ENCODE measurements around the gene RIN1.
"Not testable (repeated sequence)": the region's sequence is repeated elsewhere in the genome, so short reads cannot be mapped to it uniquely, and the experiment has no call there.

The RIN1 gene

DNA sequence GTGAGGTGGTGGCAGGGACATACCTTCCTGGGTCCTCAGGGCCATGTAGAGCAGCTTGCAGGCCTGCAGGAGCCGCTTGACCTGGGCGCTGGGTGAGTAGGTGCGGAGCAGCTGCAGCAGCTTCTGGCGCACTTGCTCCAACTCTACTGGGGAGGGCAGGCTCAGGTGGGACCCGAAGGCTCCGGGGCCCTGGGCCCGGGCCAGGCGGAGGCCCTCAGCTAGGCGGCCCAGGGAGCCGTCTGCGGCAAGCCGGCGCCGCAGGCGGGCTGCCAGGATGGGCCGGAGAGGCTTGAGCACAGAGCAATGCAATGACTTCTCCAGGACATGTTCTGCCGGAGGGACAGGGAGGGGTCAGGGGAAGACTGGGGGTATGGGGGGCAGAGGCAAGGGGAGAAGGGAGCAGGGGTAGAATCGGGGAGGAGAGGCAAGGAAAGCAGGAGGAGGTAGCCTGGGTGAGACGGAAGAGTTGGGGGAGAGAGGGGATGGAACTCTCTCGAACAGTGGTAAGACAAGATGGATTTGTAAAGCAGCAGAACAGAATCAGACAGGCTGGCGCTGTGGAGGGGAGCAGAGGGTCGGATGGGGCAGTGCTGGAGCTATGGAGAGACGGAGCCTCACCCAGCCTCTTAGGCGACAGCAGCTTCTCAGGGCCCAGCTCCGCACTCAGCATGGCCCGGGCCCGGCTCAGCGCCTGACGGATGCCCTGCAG lies 2.2 kb downstream of the RIN1 start:
- DNase-seq (ENCODE audit: low spot score): no peak

DNA sequence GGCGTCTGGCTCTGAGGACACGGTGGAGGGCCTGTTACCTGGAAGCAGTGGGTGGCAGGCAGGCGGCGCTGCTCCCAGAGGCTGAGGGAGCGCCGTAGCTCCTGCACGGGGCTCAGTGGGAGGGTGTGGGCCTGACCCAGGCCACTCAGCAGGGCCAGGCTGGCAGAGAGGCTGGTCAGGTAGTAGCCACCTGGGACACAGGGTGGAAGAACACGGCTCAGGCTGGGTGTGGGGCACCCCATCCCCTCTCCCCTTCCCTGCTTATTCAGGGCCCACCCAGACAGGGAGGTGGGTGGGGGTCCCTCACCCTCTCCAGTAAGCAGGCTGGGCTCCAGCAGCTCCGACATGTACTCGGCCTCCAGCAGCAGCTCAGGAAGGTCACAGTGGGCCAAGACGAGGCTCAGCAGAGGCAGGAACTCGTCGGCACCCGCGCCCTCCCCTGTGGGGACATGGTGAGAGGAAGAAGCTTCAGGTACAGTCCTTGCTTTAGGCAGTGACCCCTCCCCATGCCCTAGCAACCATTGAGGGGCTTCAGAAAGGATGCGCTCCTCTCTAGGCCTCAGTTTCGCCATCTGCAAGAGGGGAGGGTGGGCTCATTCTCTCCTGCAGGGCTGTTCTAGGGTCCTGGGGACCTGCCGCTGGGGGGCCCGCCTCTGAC lies 2.9 kb downstream of the RIN1 start:
- no peak for DNase-seq (ENCODE audit: low spot score)

DNA sequence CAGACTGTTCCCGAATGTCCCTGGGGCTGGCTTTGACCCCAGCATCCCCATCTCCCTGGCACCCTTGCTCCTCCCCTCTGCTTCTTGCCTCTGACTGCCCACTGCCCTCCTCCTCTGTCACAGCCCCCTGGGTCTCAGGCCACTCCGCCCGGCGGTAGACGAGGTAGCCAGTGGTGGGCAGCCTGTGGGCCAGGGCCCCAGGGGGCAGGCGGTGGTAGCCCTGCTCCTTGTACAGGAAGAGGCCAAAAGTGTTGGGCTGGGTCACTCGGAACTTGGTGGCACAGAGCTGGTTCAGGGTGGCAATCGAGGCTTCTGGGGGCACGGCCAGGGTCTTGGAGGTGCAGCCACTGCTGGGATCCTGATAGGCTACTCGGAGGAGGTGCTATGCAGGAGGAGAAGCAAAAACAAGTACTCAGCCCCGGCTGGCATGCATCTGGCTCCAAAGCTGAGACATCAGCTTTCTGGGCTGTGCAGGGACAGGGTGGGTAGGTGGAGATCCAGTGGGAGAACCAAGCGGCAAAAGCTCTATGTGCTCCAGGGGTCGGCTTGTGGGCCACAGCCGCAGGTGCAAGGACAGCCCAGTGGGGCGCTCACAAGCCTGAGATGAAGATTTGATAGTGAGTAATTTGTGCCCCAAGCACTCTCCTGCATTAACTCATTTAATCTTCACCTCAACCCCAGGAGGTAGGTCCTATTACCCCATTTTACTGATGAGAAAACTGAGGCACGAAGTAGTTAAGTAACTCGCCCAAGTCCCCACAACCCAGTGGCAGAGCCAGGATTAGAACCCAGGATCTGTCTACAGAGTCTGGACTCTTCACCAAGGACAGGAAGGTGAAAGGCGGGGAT lies 3.6 kb downstream of the RIN1 start:
- DNase-seq (ENCODE audit: low spot score): no peak

DNA sequence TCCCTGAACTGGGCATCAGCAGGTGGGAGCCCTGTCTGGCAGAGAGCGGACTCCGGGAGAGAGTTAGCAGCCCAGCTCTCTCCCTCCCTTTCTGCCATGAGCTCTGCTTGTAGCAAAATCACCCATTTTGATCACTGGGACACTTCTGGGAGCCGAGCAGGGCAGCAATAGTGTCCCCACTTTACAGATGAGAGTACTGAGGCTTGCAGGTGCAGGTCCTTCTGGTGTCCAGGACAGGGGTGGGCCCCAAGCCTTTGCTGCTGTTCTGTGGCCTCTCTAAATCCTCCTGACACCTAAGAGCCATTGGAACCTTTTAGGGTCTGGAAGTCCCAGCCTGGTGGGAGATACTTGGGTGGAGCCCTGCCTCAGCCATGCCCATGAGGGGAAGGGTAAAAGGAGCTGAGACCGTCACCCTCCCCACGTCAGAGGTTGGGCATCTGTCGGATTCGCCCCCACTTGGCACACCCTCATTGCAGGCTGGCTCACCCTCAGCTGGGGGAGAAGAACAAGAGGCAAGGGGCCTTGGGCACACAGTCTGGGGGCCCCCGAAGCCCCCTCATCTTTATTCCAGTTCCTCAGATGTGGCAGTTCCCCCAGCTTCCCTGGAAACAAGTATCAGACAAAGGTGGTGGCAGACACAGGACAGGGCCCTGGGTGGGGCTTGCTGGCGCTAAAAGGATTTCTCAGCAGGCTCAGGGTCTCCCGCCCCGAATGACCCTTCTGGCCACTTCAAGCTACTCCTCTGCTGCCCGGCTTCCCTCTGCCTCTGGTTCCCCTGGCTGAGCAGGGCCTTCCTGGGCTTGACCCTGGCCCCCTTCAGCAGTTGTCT lies 4.5 kb downstream of the RIN1 start:
- no peak for DNase-seq (ENCODE audit: low spot score)

DNA sequence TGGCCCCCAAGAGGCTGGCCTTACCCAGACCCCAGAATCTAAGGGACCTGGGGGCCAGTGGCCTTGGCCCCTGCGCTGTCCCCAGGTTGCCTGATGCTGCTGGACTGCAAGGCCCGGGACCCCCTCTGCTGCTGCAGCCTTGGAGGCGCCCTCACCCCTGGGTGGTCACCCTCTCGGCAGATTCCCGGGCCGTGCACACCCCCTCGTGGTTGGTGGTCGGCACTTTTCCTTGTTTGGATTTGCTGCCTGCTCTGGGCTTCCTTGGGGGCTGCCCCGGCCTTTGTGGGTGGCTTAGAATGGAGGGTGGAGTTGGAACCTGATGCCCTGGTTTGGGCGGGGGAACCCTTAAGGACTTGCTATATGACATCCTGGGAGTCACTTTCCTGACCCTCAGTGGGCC lies 5.3 kb downstream of the RIN1 start:
- no peak for DNase-seq (ENCODE audit: low spot score)

DNA sequence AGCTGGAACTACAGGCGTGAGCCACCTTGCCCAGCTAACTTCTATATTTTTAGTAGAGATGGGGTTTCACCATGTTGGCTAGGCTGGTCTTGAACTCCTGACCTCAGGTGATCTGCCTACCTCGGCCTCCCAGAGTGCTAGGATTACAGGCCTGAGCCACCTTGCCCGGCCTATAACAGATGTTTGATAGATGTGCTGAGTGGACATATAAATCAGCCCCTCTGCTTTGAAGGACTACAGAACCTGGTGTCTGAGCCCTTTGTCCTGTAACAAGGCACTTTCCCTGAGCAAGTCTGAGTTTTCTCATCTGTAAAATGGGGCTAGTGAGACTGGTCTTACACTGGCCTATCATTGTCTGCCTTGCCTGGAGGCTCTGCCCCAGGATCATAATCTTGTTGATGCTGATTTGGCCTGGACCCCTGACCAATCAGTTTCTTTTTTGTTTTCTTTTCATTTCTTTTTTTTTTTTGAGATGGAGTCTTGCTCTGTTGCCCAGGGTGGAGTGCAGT lies 7.0 kb downstream of the RIN1 start:
- no peak for DNase-seq (ENCODE audit: low spot score)

DNA sequence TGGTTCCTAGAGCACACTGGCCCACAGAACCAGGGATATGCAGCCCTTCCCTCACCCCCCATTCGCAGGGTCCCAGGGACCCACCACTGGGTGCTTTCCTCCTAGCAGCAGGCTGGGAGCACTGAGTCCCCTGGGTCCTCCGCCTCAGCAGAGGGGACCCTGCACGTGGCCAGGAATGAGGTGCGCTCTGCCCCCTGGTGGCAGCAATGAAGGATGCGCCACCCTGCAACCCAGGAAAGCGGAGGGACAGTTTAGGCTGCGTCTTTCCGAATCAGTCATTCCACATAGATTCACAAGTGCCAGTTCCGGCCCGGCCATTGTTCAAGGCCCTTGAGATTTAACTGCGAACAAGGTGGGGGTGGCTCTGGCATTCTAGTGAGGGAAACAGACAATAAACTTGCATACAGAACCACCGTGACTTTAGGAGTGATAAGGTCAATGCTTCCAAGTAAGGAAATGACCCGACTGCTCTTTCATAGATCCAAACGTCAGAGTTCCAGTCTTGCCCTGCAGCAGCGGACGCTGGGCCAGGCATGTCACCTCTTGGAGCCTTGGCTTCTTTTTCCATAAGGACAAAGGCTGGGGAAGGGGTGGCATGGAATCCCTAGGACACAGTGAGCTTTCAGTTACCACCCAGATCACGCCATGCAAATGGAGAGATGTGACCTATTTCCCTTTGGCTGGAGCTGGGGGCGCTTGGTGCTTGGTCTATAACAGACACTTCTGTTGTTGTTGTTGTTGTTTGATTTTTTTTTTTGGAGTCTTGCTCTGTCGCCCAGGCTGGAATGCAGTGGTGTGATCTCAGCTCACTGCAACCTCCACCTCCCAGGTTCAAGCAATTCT lies 7.7 kb downstream of the RIN1 start:
- DNase-seq (ENCODE audit: low spot score): peak; percentile 98

DNA sequence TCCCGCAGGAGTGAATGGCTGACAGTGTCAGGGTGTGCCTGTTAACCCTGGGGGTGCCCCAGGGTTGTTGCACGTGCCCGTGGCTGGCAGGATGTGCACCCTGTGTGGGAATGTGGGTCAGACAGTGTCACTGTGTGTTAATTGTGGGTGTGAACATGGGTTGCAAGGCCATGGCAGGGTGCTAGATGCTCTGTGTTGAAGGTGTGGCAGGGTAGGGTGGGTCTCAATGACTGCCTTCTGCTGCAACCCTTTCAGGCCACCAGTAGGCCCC lies 8.3 kb downstream of the RIN1 start:
- no peak for DNase-seq (ENCODE audit: low spot score)

DNA sequence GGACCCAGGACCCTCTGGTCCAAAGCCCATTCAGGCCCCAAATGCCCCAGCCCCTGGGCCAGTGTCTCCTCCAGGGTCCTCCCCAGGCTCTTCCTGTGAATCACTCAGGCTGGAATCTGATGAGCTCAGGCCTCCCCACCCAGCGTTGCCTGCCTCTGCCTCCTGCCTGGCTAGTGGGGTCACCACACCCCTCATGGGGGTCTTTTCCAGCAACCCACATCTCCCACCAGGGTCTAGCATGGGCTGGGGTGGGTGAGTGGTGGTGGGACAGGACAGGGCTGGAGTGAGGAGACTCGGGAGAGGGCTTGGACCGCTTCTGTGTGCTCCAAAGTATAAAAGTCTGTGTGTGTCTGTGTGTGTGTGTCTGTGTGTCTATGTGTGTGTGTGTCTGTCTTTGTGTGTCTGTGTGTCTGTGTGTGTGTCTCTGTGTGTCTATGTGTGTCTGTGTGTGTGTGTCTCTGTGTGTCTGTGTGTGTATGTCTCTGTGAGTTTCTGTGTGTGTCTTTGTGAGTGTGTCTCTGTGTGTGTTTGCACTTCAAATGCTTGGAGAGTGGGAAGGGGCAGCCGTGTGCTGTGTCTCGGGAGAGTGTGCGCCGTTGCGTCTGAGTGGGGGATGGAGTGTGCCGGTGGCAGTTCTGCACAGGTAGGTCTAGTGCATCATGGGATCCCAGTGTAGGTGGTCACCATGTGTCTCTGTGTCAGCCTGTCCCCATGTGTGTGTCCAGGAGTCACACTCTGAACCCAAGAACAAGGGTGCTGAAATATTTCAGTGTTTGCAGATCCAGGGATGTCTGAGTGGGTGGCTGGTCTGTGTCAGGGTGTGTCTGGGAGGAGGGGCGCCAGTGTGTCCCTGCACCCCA lies 8.8 kb downstream of the RIN1 start:
- peak; percentile 57 for DNase-seq (ENCODE audit: low spot score)

DNA sequence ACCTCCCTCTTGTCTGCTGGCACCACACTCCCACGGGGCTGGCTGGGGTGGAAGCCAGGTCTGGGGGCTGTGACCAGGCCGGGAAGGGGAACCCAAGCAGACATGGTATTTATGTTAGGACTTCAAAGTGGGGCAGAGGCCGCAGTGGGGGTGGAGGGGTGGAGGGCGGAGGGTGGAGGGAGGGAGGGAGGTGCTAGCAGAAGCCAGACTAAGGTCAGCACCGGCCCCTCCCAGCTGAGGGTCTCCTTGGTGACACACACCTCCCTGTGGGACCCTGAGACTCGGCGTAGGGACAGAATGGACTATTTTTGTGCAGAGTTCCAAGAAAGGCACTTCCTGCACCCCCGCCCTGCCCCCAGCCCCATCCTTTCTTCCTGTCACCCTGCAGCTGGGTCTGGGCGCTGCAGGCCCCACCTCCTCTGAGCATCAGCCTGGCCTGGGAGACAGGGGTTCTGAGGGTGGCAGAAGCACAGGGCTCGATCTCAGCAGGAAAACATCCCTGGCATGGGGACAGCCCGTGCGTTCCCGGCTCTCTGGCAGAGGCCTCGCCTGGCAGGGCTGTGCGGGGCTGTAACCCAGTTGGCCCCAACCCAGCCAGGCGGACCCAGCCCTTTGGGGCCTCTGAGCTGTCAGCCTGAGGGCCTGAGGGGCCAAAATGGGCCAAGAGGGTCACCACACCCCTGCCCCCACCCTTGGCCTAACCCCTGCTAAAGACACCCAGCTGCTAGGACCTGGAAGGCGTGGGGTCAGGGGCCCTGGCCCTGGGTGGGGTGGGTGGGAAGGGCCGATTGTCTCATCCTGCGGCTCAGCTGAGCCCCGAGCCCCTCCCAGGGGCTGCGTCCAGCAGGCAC lies 9.7 kb downstream of the RIN1 start:
- no peak for DNase-seq (ENCODE audit: low spot score)

DNA sequence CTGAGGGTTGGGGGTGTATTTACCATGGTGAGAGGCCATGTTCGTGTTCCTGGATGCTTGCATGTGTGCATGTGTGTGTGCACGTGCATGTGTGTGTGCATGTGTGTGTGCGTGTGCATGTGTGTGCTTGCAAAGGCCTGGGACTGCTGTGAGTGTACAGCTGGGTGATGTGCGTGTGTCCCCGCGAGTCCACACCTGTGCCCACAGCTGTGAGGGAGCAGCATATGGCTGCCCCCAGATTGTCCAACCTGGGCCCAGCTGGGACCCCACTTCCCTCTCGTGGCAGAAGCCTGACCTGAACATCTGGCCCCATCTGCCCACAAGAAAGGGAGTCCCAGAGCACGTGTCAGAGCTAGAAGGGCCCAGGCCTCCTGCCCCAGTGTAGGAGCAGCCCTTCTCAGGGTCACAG lies 11.0 kb downstream of the RIN1 start:
- no peak for DNase-seq (ENCODE audit: low spot score)

DNA sequence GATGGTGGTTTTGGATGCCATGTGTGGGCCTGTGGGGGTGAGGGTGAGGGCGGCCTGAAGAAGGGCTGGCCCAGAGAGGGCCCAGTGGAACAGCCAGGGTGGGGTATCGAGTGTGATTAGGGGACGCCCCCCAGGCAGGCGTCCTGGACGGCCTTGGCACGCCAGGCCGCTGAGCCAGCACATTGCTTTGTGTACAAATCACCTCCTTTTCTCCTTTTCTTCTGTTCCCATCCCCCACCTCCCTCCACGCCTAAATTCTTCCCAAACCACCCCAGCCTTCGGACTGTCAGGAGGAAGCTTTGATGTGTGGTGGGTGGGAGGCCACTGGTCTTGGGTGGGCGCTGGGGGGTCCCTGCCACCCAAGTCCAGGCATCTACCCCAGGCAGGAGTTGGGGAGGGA lies 11.6 kb downstream of the RIN1 start:
- DNase-seq (ENCODE audit: low spot score): no peak

DNA sequence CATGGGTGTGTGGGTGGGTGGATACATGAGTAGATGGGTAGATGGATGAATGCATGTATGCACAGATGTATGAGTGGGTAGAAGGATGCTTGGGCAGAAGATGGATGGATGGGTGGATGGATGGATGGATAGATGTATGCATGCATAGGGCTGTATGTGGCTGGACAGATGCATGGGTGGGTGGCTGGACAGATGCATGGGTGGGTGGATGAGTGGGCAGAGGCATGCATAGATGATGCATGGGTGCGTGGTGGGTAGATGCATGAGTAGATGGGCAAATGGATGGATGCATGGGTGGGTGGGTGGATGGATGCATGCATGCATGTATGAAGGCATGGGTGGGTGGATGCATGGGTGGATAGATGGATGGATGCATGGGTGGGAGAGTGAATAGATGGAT lies 12.6 kb downstream of the RIN1 start:
- no peak for DNase-seq (ENCODE audit: low spot score)

DNA sequence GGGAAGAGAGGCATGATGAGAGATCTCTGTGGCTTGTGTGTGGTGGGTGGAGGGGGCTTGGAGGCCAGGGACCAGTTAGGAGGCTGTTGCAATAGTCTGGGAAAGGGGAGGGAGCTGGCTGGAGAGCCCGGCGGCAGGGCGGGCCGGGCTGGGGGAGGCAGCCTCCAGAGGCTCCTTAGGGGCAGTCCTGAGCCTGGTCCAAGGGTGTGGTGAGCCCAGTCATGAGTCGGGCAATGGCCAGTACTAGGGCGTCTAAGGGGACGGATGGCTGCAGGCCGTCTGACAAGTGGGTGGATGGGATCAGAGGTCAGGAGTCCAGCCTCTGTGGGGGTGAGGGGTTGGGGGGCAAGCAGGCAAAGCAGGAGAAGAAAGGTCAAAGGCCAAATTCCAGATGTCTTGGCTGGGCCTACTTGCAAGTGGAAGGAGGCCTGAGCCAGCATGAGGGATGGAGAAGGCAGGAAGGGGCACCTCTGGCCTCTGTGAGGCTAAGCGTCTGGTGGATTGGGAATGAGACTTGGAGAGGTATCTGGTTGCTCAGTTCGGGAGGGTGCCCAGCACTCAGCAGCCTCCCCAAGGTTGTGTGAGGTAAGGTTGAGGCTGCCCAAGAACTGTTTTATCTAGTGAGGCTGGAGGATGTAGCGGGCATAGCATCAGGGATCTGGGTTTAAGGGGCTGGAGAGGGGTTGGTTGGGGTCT lies 13.4 kb downstream of the RIN1 start:
- DNase-seq (ENCODE audit: low spot score): no peak

DNA sequence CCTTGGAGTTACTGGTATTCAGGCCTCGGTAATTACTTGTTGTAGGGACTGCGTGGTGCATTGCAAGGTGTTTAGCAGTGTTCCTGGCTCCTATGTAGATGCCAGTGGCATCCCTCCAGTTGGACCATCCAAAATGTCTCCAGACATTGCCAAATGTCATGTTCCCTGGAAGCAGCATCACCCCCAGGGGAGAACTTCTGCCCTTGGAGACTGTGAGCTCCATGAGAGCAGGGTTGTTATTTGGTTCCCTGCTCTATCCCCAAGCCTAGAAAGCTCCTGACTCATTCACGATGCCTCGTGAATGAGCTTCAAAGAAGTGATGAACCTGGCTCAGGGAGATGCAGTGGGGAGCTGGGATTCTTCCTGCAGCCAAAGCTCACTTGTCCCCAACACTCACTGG lies 14.6 kb downstream of the RIN1 start:
- no peak for DNase-seq (ENCODE audit: low spot score)

DNA sequence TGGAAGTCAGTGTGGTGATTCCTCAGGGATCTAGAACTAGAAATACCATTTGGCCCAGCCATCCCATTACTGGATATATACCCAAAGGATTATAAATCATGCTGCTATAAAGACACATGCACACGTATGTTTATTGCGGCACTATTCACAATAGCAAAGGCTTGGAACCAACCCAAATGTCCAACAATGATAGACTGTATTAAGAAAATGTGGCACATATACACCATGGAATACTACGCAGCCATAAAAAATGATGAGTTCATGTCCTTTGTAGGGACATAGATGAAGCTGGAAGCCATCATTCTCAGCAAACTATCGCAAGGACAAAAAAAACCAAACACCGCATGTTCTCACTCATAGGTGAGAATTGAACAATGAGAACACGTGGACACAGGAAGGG lies 15.5 kb downstream of the RIN1 start:
- not testable (repeated sequence) for DNase-seq (ENCODE audit: low spot score)

DNA sequence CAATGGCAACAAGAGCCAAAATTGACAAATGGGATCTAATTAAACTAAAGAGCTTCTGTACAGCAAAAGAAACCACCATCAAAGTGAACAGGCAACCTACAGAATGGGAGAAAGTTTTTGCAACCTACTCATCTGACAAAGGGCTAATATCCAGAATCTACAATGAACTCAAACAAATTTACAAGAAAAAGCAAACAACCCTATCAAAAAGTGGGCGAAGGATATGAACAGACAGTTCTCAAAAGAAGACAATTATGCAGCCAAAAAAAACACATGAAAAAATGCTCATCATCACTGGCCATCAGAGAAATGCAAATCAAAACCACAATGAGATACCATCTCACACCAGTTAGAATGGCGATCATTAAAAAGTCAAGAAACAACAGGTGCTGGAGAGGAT lies 15.9 kb downstream of the RIN1 start:
- not testable (repeated sequence) for DNase-seq (ENCODE audit: low spot score)

DNA sequence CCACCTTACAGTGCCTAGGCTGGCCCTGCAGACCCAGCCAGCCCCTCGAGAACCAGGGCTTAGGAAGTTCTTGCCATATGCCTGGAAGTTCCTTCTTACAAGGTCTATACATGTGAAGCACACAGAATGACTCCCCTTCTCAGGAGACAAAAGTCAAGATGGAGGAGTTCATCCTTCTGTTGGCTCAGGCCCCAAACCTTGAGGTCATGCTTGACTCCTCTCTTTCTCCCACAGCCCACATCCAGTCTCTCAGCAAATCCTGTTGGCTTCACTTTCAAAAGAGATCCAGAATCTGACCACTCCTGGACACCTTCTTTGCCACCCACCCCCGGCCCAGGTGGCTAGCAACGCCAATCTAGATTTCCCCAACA lies 17.6 kb downstream of the RIN1 start:
- no peak for DNase-seq (ENCODE audit: low spot score)

Data from kidney capillary endothelial cell (primary cell).